Endothelial cell of umbilical vein (primary cell): ENCODE data around the gene FMN1.

Source experiments
- CTCF ChIP-seq, 2 donors: IDR thresholded peaks; 1 replicate in 1 of 2; 2 replicates in 1 of 2; pipeline ENCODE4 v1.5.1; 2011; ENCODE audit warnings: low read length in 2 of 2, mild to moderate bottlenecking in 2 of 2, moderate library complexity in 2 of 2, control low read depth in 1 of 2, inconsistent platforms in 1 of 2, low read depth in 1 of 2; ENCODE audit not compliant: insufficient read depth in 1 of 2; ENCODE audit errors: extremely low read depth in 1 of 2
- EZH2 ChIP-seq: IDR thresholded peaks from 2 replicates; pipeline ENCODE4 v1.6.1; 2012; ENCODE audit warnings: borderline replicate concordance, low read depth, mild to moderate bottlenecking, moderate library complexity, low read length, inconsistent platforms; ENCODE audit not compliant: severe bottlenecking
- FOS ChIP-seq: IDR thresholded peaks from 2 replicates; pipeline ENCODE4 v1.6.1; 2011; ENCODE audit warnings: mild to moderate bottlenecking, low read length, moderate library complexity, borderline replicate concordance; ENCODE audit not compliant: insufficient read depth
- GATA2 ChIP-seq: IDR thresholded peaks from 2 replicates; pipeline ENCODE4 v1.7.0; 2011; ENCODE audit warnings: low read depth, mild to moderate bottlenecking, moderate library complexity, mixed read lengths, low read length; ENCODE audit not compliant: insufficient read length, insufficient read depth
- JUN ChIP-seq: IDR thresholded peaks from 2 replicates; pipeline ENCODE4 v1.6.1; 2011; ENCODE audit warnings: borderline replicate concordance, low read depth; ENCODE audit not compliant: insufficient read length, insufficient read depth
- MYC ChIP-seq: IDR thresholded peaks from one replicate; pipeline ENCODE4 v1.6.1; 2011; ENCODE audit warnings: mild to moderate bottlenecking, low read depth, low read length
- POLR2A ChIP-seq: IDR thresholded peaks from 2 replicates; pipeline ENCODE4 v1.6.1; 2012; ENCODE audit warnings: low read depth, mild to moderate bottlenecking, control low read depth, low read length
- POLR2AphosphoS5 ChIP-seq: IDR thresholded peaks from 2 replicates; pipeline ENCODE4 v1.6.1; 2012; ENCODE audit warnings: low read depth, mild to moderate bottlenecking, control low read depth, low read length, moderate library complexity; ENCODE audit not compliant: insufficient read depth
- TF ChIP-seq, protein P1 (sequence below): IDR thresholded peaks from 2 replicates; pipeline ENCODE4 v1.6.1; 2011; ENCODE audit not compliant: insufficient read depth, insufficient read length

- TF ChIP-seq CTCF (IDR thresholded peaks at IDR 0.05; ENCODE audit: extremely low read depth in 1 of 2, insufficient read depth in 1 of 2, low read depth in 1 of 2, low read length in 2 of 2), result no peak
- TF ChIP-seq EZH2, result no peak
- TF ChIP-seq POLR2A, result no peak
- no peak for TF ChIP-seq FOS
- no peak for TF ChIP-seq GATA2
- no peak for TF ChIP-seq POLR2AphosphoS5
- TF ChIP-seq, protein P1, sequence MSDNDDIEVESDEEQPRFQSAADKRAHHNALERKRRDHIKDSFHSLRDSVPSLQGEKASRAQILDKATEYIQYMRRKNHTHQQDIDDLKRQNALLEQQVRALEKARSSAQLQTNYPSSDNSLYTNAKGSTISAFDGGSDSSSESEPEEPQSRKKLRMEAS, result no peak
- TF ChIP-seq JUN, result no peak
- no peak for TF ChIP-seq MYC
These were observed 80.2 kb downstream of the FMN1 start for GRCh38 chr15:33114374-33114717.
